ENCODE data around the gene CORO1C. TPM values are rescaled to one million over a fixed set of nuclear protein-coding genes. Genes with fewer than 3 reads are reported as not detected.

Gene CORO1C
- total RNA-seq, 1 donor from 2014 or later: 285 TPM

- H3K9me3 Mint-ChIP-seq (ENCODE audit: unreplicated experiment): peaks cover 19% of the 10 kb centered on the region
- peak overlapping the region; percentile 96 for H3K27ac Mint-ChIP-seq (ENCODE audit: unreplicated experiment)
- peaks cover 68% of the 10 kb centered on the region for H3K4me1 Mint-ChIP-seq (ENCODE audit: low read depth, unreplicated experiment)
- peak; percentile 43 for DNase-seq
- no peak for TF ChIP-seq CTCF (IDR thresholded peaks at IDR 0.05; ENCODE audit: partially characterized antibody, unreplicated experiment)
- H3K4me3 Mint-ChIP-seq (ENCODE audit: unreplicated experiment): peak overlapping the region; percentile 55
- peaks cover 16% of the 10 kb centered on the region for H3K27me3 Mint-ChIP-seq (ENCODE audit: unreplicated experiment)
- peaks cover 9% of the 10 kb centered on the region for H3K36me3 Mint-ChIP-seq (ENCODE audit: unreplicated experiment)
Measured at GRCh38 chr12:108702595-108703320, 28.6 kb downstream of the CORO1C start.

GRCh38 chr12:108701779-108702441 is 29.4 kb downstream of the CORO1C start:
- Mint-ChIP-seq H3K27me3 (ENCODE audit: unreplicated experiment) (peaks cover 16% of the 10 kb centered on the region), H3K36me3 (ENCODE audit: unreplicated experiment) (peaks cover 9% of the 10 kb centered on the region), H3K27ac (ENCODE audit: unreplicated experiment) (peak overlapping the region; percentile 96), H3K9me3 (ENCODE audit: unreplicated experiment) (peaks cover 19% of the 10 kb centered on the region), H3K4me3 (ENCODE audit: unreplicated experiment) (peak overlapping the region; percentile 80), H3K4me1 (ENCODE audit: low read depth, unreplicated experiment) (peaks cover 69% of the 10 kb centered on the region)
- DNase-seq: no peak
- no peak for TF ChIP-seq CTCF (IDR thresholded peaks at IDR 0.05; ENCODE audit: partially characterized antibody, unreplicated experiment)

GRCh38 chr12:108700833-108701541 is 30.3 kb downstream of the CORO1C start:
- no peak for TF ChIP-seq CTCF (IDR thresholded peaks at IDR 0.05; ENCODE audit: partially characterized antibody, unreplicated experiment)
- peak overlapping the region; percentile 96 for H3K27ac Mint-ChIP-seq (ENCODE audit: unreplicated experiment)
- peaks cover 9% of the 10 kb centered on the region for H3K36me3 Mint-ChIP-seq (ENCODE audit: unreplicated experiment)
- peak overlapping the region; percentile 80 for H3K4me3 Mint-ChIP-seq (ENCODE audit: unreplicated experiment)
- no peak for DNase-seq
- H3K27me3 Mint-ChIP-seq (ENCODE audit: unreplicated experiment): peaks cover 16% of the 10 kb centered on the region
- peaks cover 69% of the 10 kb centered on the region for H3K4me1 Mint-ChIP-seq (ENCODE audit: low read depth, unreplicated experiment)
- H3K9me3 Mint-ChIP-seq (ENCODE audit: unreplicated experiment): peaks cover 16% of the 10 kb centered on the region

- no peak for TF ChIP-seq CTCF (IDR thresholded peaks at IDR 0.05; ENCODE audit: partially characterized antibody, unreplicated experiment)
- peak overlapping the region; percentile 83 for H3K27ac Mint-ChIP-seq (ENCODE audit: unreplicated experiment)
Measured at GRCh38 chr12:108699955-108700563, 31.3 kb downstream of the CORO1C start.

More at GRCh38 chr12:108699955-108700563, 31.3 kb downstream of the CORO1C start:
- peak overlapping the region; percentile 80 for H3K4me3 Mint-ChIP-seq (ENCODE audit: unreplicated experiment)
- H3K27me3 Mint-ChIP-seq (ENCODE audit: unreplicated experiment): peaks cover 16% of the 10 kb centered on the region
- DNase-seq: no peak
- peaks cover 77% of the 10 kb centered on the region for H3K4me1 Mint-ChIP-seq (ENCODE audit: low read depth, unreplicated experiment)
- H3K9me3 Mint-ChIP-seq (ENCODE audit: unreplicated experiment): peaks cover 16% of the 10 kb centered on the region
- peaks cover 9% of the 10 kb centered on the region for H3K36me3 Mint-ChIP-seq (ENCODE audit: unreplicated experiment)
